HG03280 (cell line): ENCODE results near the gene FOXF1.

Experiments used
- ATAC-seq: cut with Tn5 transposase; IDR thresholded peaks from one replicate; pipeline ENCODE4 v1.9.1; 2021; ENCODE audit warnings: mild to moderate bottlenecking, moderate library complexity; ENCODE audit not compliant: unreplicated experiment

Gene FOXF1

DNA sequence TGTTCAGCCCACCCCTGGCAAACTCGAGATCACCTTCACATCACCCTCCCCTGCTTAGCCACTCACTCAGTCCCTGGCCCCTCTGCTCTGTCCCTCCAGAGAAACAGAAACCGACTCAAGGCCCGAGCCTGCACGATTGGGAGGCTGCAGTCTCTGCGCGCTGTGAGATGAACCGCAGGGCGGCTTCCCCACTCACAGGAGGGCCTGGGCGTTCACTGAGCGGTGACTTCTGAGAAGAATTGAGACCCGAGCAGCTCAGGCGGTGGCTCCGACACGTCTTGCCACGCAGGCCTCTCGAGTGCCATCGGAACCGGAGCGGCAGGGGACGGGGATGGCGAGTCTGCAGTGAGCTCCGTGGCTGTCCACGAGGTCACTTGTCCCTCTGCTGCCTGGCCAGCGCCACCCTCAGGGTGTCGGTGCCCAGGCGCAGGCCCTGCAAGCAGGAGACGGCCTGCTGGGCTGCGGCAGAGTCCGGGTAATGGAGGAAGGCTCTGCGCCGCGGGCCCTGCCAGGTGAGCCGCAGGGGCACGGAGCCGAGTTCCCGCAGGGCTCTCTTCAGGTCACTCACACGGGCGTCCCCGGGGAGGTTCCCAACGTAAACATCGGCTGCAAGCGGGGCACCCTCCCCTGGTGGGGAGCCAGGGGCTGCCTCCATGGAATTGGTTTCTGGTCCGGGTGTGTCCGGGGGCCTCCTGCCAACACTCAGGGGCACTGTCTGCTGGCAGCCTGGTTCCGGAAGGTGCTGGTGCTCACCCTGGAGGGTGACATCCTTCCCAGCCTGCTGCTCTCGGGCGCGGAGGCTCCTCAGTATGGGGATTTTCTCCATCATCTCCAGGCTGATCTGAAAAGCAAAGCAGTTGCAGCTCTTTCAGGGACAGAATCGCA is 21.6 kb downstream of the FOXF1 start:
- ATAC-seq, result no peak

DNA sequence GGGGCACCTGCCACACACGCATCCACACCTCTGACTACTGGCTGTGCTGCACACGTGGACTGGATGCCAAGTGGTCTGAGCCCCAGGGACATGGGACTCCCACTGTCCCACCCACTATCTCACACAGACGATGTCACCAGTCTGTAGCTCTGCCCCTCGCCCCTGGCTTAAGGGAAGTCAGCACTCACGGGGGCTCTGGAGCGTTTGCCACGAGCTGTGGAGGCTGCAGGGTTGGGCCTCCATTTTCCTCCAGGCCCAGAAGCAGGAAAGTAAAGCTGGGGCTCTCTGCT is 22.1 kb downstream of the FOXF1 start:
- no peak for ATAC-seq

DNA sequence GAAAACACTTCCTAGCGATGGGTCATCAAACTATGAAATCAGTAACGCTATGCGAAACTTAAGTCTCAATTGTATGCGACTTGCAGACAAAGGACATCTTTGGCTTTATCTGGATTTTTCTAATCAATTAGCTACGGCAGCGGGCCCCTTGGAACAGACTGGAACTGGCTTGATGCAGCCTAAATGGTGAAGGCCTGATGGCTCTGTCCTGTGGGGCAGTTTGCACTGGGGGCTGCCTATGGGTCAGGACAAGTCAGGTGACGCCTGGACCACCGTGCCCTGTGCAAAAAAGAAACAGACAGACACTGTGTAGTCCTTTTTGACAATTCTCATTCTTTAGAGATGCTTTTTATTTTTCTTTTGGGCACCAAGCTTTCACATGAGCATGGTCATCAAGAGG is 22.7 kb downstream of the FOXF1 start:
- no peak for ATAC-seq

DNA sequence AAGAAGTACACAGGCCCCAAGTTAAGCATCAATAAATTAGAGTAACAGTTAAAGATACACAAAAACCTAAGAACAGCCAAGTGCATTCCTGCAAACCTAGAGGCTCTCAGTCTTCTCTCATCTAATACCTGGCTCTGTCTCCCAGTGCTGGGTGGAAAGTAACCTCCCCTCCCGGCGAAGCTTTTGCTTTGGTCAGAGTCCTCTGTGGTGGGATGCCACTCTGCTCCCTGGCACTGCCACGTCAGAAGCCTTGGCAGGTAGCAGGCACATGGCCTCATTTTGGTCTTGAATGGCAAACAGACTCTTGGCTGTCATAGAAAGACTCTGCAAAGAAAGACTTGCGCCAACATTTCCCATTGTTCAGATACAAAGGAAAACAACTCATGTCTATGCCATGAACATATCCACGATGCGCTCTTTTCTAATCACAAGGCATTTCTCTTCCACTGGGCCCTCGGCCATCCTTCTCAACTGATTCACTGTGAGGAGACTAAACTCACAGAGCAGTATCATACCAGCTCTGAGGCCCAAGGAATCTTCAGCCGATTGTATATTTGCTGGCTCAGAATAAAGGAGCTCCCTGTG is 23.5 kb downstream of the FOXF1 start:
- no peak for ATAC-seq

DNA sequence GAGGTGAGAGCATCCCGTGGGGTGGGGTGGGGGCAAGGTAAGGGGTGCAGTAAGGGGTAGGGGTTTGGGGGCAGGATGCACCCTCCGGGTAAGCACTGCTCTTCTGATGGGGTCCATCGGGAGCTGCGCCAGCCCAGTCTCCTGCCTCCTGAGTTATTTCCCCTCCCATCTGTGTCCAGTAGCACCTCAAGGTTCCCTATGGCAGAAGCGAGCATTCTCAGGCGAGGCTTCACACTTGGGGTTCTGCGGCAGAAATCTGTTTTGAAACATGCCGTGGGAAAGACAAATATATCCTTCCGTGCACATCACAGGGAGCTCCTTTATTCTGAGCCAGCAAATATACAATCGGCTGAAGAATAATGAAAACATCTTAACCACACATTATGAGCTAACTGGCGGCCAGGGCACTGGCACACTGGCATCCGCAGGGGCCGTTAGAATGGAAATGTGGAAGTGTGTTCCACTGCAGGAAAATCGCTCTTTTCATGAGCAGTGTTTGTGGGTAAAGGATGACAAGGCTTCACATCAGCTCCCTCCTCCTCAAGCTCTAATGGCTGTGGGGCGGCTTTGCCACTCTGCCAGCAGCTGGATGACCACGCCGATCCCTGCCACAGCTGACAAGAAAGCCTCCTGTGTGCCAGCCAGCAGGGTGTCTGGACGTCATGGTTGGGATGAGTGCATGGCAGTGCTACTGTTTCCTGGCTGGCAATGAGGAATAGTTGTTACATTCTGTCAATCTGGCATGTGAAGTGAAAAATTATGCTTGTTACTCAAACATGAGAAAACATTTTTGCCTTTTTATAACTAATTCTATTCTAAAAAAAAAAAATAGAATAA is 24.7 kb downstream of the FOXF1 start:
- no peak for ATAC-seq

DNA sequence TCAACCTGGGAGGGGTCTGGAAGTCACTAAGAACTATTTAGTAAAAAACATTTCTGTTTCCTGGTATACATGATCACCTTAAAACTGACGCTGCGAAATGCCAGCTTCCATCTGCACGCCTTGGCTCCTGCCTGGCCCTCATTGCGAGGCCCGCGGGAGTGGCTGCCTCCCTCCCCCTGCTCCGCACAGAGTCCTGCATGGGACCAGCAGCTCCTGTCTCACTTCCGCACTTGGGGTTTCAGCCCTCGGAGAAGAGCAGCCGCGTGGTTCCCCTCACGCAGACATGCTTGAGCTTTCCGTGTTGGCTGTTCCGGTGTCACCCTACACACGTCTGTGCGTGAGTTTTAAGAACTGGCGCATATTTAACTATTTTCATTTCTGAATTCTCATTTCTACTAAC is 26.3 kb downstream of the FOXF1 start:
- no peak for ATAC-seq

DNA sequence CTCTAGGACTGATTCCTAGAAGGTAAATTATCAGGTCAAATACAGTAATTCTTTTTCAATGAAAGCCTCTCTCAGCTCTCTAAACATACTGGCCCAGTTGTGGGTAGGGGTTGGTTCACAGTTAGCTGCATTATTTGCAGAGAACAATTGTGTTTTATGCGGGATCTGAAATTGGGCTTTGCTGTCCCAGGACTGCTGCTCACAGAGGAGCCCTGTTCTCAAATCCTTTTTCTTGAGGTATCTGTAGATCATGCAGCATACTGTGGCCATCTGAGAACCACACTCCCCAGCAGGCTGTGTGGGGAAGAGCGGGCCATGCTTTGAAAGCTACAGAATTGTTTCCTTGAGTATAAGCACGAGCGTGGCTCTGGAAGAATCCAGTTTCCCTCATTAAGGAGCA is 27.2 kb downstream of the FOXF1 start:
- ATAC-seq, result no peak

DNA sequence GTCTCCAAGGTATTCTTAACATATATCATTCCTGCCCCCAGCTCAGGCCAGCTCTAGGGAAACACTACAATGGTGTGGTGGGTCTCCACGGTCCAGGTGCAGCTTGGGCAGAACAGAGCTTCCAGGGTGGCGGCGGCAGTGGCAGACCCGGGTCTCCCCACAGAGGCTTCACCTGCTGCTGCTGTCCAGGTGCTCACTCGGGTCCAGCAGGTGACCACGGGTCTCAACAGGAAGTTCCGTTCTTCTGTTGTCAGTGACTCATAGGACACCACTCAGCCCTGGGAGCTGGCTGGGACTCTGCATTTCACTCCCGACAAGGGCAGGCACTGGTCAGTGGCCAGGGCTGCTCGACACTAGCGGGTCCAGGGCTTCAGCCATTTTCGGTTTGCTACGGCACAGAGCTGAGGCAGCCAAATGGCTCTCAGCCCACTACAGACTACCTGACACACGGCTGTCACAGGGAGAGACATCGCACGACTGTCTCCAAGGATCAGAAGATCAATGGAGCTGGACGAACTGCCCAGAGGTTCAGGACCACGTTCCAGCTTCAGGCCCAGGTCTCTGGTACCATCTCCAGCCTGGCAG is 28.0 kb downstream of the FOXF1 start:
- ATAC-seq, result no peak

DNA sequence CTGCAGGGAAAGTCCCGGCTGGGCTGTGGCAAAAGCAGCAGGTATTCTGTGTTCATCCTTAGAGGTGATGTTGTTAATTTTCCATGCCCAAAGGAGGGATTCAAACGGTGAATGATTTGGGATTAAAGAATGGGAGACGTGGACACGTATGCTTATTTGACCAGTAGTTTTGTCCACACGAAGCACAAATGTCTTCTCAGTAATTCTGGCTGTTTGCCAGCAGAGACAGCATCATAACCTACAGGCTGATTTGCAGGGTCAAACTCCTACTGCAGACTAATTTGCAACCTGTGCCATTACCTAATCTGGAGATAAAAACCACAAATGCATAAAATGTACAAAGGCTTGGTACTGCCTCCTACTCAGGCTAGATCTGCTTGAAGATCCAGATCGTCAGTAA is 30.6 kb downstream of the FOXF1 start:
- no peak for ATAC-seq

DNA sequence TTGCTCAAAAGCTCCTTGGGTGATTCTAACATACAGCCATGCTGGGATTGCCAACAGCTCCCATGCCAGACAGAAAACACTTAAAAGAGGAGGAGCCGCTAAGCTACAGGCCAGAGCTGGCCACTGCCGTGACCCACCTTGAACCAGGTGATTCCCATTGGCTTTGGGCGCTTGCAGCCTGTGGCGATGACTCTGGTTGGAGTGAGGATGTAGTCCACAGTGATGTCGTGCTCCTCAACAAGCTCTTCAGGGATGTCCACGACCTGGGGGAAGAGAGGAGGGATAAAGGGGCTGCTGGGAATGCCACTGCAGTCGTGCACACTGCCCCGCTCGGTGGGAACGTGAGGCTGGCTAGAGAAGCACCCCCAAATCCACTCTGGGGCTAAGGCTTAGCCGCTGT is 31.2 kb downstream of the FOXF1 start:
- no peak for ATAC-seq

DNA sequence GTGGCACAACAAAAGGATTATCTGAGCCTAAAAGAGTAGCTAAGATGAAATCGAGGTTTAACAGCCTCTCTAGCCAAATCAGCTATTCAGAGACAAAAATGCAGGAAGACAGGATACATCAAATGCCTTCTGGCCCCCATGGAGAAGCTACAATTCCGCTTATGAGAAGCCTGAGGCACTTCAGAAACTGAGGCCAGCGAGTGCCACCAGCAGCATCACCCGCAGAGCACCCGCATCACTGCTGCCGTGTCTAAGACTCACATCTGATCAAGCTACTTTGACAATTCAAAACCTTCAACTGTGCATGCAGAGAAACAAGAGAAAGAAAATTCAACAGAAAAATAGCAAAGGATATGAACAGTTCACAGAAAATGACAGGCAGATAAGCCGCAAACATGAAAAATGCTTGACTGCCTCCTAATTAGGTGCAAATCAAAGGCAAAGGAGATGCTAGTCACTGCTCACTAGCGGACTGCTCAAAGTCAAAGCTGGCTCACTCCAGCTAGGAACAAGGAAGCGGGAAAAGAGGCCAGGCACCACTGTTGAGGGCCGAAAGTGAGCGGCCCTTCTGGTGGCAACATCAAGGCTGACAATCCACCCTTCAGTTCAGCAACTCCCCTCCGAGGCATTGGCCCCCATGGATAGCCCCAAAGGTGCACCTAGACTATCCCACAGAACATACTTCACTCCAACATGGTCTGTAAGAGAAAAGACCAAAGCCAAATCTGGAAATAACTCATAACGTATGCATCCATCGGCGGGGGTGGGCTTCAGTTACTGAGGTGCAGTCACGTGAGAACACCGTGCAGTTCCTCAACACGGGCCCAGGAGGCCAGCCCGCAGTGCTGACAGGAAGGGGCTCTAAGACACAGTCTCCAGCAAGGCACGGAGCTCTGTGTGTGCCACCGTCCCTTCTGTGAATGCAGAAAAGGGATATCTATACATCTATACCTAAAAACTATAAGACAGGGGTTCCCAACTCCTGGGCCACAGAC is 32.7 kb downstream of the FOXF1 start:
- ATAC-seq, result no peak

DNA sequence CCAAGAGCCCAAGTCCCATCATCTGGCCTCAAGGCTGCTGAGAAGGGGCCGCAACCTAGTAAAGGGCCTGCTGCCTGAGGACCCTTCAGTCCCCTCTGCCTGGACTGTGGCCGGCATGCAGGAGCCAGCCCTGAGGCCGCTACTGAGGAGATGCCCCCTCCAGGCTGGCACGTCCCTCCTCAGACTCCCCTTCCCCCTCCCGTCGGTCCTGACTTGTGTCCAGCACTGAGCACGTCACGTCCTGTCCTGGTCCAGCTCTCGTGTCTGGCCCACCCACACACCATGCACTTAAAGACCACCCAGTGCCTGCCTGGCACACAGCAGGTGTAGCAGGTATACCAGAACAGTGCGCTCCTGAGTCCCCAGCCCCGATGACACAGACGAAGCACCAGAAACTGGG is 35.2 kb downstream of the FOXF1 start:
- ATAC-seq, result no peak

DNA sequence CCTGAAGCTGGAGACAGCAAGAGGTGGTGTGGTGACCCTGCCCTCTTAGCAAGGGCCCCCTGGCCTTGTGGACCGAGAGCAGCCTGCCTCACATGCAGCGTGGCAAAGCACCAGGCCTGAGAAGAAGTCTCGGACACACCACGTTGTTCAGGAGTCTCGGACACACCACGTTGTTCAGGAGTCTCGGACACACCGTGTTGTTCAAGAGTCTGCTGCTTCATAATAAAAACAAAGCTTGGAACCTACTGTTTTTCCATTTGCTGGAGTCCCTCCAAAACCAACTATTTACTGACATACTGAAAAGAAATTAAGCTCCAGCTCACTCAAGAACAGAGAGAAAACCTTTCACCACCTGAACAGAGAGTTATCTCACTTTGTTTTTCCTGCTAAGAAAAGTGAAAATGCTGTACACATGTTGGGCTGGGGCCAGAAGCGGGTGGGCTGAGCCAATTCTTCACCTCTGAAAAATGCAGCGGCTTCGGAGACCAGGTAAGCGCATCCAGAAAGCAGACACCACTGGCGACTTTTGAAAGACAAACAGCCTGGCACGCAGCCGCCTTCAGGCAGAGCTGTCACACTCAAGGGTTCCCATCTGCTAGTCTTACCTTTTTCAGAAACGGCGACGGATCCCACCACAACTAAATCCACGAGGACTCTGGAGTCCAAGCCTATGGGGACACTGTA is 35.8 kb downstream of the FOXF1 start:
- no peak for ATAC-seq

DNA sequence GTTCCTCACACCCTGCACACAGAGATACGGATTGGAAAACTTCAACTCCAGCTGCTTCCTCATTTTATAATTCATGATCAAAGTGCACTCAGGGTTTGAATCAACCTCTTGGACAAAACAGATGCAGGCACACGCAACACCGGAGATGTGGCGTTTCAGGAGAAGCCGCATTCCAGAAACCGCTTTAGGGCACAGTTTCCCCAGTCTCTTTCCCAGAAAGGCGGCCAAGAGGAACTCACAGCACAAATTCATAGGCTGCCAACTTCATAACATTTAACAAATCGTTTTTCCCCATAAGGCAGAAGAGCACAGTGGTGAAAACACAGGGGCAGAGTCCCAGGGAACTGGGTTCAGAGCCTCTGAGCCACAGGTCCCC is 36.3 kb downstream of the FOXF1 start:
- ATAC-seq, result no peak

DNA sequence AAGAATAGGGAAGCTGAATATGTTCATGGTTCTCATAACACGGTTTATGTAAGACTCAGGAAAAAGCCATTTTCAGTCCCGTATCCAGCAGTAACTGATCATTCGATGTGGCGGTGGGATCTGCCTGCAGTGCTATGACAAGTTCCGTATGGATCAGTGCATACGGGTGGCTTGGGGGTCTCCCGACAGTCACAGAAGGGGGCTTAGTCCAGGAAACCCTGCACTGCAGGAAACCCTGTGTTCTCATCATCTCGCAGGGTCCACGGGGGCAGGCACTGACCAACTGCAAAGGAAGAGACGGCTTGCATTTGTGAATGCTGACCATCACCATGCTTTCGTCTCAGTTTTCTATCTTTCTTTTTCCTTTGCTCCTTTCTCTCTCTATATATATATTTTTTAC is 37.0 kb downstream of the FOXF1 start:
- ATAC-seq, result no peak

DNA sequence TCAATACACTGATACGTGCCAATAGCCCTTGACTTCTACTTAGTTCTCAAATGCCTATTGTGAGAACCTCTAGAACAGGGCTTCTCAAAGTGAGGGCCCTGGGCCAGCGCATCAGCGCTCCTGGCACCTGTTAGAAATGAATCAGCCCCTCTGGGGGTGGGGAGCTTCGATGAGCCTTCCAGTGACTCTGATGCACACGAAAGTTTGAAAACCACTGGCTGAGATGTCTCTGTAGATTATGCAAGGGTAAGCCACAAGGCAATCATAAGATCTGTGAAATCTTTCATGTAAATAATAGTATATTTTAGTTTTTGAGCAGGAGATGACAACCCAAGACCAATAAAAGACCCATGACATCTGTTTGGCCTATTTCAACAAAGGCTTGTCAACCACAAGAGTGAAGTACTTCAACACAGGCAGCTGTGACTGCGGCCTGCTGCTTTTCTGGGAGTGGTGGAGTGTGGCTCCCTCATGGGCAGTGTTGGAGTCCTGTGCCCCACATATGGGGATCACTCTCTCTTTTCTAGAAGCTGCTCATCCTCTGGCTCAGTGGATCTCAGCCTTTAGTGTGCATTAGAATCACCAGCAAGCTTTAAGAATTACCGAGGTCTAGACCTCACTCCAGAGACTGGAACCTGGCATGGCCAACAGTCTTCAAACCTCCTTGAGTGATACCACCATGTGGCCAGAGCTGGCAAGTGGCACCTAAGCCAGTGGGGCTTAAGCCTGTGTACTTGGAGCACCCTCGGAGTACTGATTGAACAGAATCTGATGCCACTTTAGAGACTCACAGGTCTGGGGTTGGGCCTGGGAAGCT is 39.0 kb downstream of the FOXF1 start:
- ATAC-seq, result no peak

DNA sequence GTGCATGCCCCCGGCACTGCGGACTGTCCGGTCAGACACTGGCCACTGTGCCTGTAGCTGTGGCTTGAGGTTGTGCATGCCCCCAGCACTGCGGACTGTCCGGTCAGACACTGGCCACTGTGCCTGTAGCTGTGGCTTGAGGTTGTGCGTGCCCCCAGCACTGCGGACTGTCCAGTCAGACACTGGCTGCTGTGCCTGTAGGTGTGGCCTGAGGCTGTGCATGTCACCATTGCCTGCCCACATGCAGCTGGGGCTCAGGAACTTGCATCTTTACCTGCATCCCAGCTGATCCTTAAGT is 39.5 kb downstream of the FOXF1 start:
- ATAC-seq, result no peak

DNA sequence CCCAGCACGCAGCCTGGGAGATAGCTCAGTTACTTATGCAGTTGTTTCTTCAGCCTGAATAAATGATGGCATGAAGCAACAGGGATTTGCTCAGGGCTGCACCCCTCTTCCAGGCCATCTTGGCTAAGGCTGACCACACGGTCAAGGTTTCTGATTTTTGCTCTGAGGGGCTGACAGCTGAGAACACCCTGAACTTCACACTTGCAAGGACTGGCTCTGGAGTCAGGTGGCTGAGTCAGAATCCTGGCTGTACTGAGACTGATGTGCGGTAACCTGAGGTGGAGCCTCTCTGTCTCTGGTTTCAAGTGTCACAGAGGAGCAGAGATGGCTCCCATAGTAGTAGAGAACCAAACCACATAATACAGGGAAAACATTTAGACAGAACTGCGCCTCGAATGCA is 40.0 kb downstream of the FOXF1 start:
- ATAC-seq, result no peak

DNA sequence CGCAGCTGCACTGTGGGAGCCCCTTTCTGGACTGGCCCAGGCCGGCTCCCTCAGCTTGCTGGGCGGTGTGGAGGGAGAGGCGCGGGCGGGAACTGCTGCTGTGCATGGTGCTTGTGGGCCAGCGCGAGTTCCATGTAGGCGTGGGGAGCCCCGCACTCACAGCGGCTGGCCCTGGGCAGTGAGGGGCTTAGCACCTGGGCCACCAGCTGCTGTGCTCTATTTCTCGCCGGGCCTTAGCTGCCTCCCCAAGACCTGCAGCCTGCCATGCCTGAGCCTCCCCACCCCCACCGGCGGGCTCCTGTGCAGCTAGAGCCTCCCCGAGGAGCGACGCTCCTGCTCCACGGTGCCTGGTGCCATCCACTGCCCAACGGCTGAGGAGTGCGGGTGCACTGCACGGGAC is 43.0 kb downstream of the FOXF1 start:
- no peak for ATAC-seq

DNA sequence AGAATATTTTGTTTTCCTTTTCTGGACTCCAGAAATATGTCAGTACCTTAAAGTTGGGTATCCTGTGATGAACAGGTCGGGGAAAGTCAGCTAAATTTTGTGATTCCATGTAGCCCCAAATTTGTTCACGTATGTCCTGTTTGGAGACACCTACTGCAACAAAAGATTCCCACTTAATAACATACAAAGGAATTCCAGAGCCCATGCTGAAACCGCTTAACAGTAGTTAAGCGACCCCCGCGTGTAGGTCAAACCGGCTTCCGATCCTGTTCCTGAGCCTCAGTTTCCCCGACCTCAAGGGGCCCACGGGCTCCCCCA is 44.2 kb downstream of the FOXF1 start:
- ATAC-seq, result no peak
